Activated naive CD4-positive, alpha-beta T cell (primary cell): ENCODE measurements around the gene PKN1.
A peak's percentile ranks its signal among the peaks of the same experiment; 100 is the strongest.

Experiments
- DNase-seq, 4 experiments: peaks; one replicate each; lab custom pipeline; 2025; lab: John Stamatoyannopoulos, UW

Gene PKN1

DNA sequence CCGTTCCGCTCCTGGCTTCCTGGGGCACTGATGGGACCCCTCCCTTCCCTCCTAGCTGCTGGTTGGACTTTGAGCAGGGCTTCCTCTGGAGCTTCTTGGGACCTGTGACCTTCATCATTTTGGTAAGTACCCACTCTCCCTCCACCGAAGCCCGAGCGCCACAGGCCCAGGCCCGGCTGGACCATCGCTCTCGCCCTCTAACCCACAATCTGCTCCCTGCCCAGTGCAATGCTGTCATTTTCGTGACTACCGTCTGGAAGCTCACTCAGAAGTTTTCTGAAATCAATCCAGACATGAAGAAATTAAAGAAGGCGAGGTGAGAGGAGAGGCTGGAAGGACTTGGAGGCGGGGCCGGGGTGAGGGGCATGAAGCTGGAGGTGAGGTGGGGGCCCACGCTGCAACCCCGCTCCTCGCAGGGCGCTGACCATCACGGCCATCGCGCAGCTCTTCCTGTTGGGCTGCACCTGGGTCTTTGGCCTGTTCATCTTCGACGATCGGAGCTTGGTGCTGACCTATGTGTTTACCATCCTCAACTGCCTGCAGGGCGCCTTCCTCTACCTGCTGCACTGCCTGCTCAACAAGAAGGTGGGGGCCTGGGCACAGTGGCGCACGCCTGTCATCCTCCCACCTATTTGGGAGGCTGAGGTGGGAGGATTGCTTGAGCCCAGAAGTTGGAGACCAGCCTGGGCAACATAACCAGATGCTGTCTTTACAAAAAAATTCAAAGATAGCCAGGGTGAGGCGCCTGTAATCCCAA lies 26.3 kb upstream of the PKN1 start:
- DNase-seq, result no peak

GRCh38 chr19:14407605-14408484 lies 25.3 kb upstream of the PKN1 start:
- DNase-seq, result no peak

- no peak for DNase-seq
Measured at GRCh38 chr19:14408491-14409145, 24.5 kb upstream of the PKN1 start.

GRCh38 chr19:14409146-14410023 lies 23.7 kb upstream of the PKN1 start:
- no peak for DNase-seq

- DNase-seq, result peak in 1 of 4 experiments; percentile 23
Measured at GRCh38 chr19:14410091-14411051, 22.7 kb upstream of the PKN1 start.

DNA sequence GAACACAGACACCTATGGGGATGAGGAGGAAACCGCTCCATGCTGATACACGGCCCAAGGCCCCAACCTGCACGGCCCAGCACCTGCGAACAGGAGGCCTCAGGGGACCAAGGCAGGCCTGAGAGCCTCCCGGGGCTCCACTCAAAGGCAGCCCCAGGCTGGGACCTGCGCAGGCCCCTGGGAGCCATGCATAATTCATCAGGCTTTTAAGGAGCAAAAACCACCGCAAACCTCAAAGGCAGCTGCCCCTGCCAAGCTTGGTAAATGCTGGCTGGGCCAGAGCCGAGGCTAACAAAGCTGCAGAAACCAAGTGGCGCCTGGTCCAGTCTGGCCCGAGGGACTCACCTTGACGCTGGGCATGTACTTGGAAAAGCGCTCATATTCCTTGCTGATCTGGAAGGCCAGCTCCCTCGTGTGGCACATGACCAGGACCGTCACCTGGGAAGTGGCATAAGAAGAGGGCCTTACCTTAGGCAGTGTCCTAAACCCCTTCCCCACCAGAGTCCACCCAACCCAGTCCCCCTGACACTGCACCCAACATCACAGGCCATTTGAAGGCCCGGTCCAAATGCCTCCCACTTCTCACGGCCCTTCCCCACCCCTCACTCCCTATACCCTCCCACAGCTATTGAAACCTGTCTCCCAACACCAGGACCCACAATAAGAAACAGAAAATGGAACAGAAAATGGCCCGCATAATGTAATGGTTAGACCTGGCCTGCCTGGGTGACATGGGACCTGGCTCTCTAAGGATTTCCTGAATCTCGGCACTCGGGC lies 21.8 kb upstream of the PKN1 start:
- no peak for DNase-seq

GRCh38 chr19:14411938-14412245 lies 21.2 kb upstream of the PKN1 start:
- DNase-seq, result no peak

- DNase-seq, result no peak
Measured at GRCh38 chr19:14412324-14412995, 20.6 kb upstream of the PKN1 start.

DNA sequence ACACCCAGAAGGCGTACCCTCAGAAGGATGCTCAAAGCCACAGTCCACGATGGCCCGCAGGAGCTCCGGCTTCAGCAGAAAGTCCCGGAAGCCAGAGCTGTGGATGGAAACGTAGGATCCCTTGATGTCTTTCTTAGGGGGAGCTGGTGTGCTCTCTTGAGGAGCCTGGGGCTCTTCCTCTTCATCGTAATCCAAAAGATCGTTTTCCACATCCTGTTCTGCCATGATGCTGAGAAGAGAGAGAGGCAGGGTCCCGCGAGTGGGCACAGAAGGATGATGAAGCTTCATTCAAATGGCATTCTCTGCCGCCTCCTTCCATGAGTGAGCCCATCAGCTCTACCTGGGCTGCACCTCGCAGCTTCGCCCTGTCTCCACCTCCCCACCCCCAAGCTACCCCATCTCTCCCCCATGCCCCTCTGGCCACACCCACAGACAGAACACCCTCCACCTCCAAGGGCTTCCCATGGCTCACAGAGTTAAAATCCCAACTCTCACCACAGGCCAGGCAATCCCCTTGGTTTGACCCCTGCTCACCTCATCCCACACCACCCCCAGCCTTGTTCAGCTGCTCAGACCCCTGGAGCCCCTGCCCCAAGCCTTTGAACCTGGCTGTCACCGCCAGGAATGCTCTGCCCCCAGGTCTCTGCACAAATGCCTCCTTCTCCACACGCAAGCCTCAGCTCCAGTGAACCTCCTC lies 20.0 kb upstream of the PKN1 start:
- DNase-seq, result no peak

- DNase-seq, result no peak
Measured at GRCh38 chr19:14413693-14414181, 19.4 kb upstream of the PKN1 start.

DNA sequence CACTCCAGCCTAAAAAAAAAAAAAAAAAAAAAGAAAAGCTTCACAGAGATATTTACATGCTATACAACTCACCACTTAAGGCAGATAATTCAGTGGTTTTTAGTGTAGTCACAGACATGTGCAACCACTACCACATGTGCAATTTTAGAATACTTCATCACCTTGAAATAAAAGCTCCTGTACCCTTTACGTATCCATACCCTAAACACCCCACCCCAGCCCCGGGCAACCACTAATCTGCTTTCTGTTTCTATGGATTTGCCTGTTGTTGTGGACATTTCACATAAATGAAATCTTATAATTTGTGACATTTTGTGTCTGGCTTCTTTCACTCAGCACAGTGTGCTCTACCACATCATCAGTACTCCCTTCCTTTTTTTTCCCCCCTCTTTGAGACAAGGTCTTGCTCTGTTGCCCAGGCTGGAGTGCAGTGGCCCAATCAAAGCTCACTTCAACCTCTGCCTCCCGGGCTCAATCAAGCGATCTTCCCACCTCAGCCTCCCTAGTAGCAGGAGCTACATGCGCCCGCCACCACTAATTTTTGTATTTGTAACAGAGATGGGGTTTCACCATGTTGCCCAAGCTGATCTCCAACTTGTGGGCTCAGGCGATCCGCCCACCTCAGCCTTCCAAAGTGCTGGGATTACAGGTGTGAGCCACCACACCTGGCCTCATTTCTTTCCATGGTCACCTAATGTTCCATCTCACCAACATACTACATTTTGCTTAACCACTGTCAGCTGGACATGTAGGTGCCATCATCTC lies 18.0 kb upstream of the PKN1 start:
- no peak for DNase-seq

DNA sequence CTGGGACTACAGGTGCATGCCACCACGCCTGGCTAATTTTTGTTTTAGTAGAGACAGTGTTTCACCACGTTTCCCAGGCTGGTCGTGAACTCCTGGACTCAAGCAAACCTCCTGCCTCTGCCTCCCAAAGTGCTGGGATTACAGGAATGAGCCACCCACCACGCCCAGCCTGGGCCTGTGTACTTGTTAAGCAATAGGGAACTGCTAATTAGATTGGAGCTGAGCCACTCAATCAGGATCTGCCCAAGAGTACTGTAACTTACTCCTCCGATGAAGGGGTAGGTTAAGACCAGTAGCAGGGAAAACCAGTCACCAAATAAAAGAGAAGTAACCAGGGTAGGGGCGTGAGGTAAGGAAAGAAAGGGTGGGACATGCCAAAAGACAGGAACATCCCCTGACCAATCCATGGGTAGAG lies 16.3 kb upstream of the PKN1 start:
- no peak for DNase-seq

- DNase-seq, result no peak
Measured at GRCh38 chr19:14418856-14419105, 14.3 kb upstream of the PKN1 start.

DNA sequence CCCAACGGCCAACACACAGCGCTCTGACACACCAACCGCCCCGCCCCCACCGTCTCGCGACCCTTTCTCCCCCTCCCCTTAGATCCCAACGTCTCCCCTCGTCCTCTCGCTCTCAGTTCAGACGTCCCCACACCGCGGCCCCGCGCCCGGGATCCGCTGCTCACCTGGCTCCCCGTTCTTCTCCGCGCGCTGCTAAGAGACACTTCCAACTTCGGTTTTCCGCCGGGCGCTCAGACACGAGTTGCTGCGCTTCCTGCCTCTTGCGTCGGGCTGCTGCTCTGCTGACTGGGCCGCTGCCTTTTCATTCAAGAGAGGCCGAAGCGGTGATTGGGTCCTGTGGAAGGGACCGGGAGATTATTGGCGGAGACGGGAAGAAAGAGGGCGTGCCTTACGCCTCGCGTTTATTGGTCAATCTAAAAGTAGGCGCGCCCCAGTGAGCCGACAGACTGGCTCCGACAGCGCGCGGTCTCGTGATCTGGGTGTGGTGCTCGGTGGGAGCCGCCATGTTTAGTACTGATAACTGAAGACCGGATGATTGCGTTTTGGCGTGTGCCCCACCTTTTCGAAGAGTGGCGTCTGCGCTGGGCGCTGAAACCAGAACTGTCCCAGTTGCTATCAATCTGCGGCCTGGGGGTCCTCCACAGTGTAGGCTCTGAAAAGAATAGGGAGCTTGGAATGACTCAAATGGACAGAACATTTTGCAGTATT lies 13.8 kb upstream of the PKN1 start, which contains the start of gene DDX39A:
TSS of gene DDX39A (minus strand) at position 236 of the 708 bp plus-strand sequence. CDS start 6,121 bp downstream, outside the sequence.
- peak; percentile 83 to 93 (median 89) for DNase-seq

DNA sequence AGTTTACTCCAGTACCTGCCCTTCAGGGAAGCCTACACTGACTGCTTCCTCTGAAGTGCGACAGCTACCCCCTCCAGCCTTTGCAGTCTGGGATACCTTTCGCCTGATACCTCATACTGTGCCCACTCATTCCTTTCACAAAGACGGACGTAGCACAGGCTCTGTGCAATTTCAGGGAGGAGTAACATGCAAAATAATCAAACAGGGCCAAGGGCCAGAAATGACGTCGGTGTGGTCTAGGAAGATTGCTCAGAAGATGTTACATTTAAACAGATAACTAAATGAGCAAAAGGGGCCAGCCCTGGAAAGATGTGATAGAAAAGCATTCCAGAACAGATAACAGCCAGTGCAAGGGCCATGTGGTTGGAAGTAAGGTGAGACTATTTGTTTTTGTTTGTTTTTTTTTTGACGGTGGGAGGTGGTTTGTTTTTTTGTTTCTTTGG lies 7.4 kb upstream of the PKN1 start:
- DNase-seq, result no peak

DNA sequence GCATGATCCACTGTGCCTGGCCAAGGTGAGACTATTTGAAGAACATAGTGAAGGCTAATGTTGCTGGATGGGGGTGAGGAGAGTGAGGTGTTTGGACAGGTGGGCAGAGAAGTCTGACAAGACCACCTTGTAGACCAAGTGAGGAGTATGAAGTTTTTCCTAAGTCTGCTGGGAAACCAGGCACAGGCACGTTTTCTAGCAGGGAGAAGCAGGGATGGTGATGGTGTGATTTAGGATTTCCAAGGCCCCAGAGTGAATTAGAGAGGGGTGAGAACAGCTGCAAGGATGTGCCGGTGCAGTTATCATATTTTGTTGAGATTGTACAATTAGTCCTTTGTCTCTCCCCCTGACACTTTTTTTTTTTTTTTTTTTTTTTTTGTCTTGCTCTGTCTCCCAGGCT lies 5.6 kb upstream of the PKN1 start:
- no peak for DNase-seq

DNA sequence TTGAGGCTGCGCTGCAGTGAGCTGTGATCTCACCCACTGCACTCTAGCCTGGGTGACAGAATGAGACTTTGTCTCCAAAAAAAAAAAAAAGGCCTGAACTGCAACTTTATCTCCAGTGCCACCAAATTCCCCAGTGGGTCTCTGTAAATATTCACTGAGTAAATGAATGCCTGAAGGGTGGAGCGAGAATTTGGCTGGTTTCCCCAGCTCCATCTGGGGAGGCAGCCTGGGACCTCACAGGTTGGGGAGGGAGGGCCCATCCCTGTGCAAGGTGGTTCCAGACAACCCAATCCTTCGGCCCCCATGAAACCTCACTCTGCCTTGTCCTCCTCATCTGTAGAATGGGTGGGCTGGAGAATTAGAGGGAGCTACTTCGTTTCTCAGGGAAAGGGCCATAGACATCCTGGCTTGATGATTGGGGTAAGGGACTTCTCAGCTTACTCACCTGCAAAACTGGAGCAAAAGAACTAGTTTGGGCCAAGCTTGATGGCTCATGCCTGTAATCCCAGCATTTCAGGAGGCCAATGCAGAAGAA lies 4.2 kb upstream of the PKN1 start:
- no peak for DNase-seq
